Adrenal gland (tissue), 5 donors: ENCODE data around the gene CREB3L1.

ENCODE experiments used
- POLR2A ChIP-seq, 2 donors: fragments of 450-650 bp; IDR thresholded peaks; one replicate each; pipeline ENCODE4 v1.6.1; 2017; ENCODE audit warnings: antibody characterized with exemption in 2 of 2, mild to moderate bottlenecking in 2 of 2, moderate library complexity in 1 of 2
- TF ChIP-seq, protein P1 (sequence below), 6 experiments: fragments of 450-650 bp in 4 of 6; fragments of 200-600 bp in 2 of 6; sonication (generic) in 1 of 6; IDR thresholded peaks; 1 replicate in 5 of 6; 2 replicates in 1 of 6; pipeline versions ENCODE4 v1.5.1 to v1.8.0; 2016 to 2021; ENCODE audit warnings: antibody characterized with exemption in 6 of 6, mild to moderate bottlenecking in 2 of 6, moderate library complexity in 1 of 6
- donor health status: DM: no; HTN: no; CAD: no.

DNA sequence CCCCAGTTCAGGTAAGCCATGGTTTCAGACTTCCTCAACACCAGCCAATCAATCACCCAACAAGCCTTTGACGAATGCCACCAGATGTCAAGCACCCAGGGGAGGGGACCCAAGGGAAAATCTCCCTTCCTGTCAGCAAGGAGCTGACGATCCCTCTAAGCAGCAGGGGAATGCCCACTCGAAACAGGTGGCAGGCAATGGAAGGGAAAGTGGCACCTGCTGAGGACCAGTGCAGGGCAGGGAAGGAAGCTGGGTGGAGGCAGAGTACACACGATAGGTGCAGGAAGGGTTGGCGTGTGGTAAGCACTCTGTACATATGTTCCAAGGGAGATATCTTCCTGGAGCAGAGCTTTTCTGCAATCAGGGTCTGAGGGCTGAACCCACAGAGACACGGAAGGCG, 11.7 kb upstream of the CREB3L1 start:
- TF ChIP-seq, protein P1, sequence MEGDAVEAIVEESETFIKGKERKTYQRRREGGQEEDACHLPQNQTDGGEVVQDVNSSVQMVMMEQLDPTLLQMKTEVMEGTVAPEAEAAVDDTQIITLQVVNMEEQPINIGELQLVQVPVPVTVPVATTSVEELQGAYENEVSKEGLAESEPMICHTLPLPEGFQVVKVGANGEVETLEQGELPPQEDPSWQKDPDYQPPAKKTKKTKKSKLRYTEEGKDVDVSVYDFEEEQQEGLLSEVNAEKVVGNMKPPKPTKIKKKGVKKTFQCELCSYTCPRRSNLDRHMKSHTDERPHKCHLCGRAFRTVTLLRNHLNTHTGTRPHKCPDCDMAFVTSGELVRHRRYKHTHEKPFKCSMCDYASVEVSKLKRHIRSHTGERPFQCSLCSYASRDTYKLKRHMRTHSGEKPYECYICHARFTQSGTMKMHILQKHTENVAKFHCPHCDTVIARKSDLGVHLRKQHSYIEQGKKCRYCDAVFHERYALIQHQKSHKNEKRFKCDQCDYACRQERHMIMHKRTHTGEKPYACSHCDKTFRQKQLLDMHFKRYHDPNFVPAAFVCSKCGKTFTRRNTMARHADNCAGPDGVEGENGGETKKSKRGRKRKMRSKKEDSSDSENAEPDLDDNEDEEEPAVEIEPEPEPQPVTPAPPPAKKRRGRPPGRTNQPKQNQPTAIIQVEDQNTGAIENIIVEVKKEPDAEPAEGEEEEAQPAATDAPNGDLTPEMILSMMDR (IDR thresholded peaks at IDR 0.05) = no peak
- TF ChIP-seq POLR2A (IDR thresholded peaks at IDR 0.05) = no peak
